HS-5 (cell line): Measurements from ENCODE around the gene SMURF1.

Experiments
- DNase-seq: peaks from one replicate; pipeline ENCODE4 v3.0.0-alpha.2; 2012; ENCODE audit warnings: low read depth

SMURF1 gene

DNA sequence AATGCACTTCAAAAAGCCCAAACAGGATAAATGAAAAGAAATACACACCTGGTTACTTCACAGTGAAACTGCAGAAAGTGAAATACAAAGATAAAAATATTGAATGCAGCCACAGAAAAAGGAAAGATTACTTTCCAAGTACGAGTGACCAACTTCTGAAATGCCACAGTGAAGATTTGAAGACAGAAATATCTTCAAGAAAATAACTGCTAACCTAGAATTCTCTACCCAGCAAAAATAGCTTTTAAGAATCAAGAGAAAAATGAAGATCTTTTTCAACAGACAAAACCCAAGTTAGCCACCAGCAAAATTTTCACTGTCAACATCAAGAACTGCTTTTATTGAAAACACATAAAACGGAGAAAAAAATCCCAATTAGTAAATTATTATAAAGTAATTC lies 46.2 kb downstream of the SMURF1 start:
- DNase-seq, result no peak

DNA sequence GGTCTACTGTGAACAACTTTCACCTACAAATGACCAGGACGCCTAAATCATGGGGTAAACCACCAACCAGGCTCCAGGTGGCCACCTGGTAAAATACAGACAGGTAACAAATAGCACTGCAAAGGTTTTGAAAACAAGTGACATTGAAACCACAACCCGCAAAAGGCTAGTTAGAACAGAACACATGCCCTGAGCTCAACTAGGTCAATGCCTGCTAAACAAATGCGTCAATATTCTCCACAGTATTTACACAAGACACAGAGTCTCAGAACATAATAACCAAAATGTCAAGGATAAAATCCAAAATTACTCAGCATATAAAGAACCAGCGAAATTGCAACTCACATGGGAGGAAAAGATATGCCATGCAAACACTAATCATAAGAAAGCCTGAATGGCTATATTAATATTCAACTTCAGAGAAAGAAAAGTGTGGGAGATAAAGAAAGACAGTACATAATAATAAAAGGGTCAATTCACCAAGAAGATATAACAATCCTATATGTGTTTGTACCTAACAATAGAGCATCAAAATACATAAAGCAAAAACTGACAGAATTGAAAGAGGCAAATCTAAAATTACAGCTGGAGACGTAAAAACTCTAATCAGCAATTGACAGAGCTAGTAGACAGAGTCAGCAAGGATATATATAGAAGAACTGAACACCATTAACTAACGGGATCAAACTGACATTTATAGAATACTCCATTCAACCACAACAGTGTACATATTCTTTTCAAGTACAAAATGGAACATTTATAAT lies 47.6 kb downstream of the SMURF1 start:
- DNase-seq, result no peak

DNA sequence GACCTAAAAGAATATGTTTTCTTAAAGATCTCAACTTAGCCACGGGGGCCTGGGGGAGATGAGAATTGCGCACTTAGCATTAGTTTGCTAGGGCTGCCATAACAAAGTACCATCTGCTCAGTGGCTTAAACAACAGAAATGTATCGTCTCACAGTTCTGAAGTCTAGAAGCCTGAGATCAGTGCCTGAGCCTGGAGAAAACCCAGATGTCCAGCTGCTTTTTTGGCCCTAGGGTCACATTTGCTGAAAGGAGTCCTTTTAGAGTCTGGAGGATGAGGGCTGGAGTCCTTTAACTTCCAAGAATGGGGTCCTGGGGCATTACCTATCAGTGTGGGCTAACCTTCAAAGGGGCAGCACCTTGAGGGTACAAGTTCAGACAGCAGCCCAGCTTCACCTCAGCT lies 48.2 kb downstream of the SMURF1 start:
- DNase-seq, result no peak

DNA sequence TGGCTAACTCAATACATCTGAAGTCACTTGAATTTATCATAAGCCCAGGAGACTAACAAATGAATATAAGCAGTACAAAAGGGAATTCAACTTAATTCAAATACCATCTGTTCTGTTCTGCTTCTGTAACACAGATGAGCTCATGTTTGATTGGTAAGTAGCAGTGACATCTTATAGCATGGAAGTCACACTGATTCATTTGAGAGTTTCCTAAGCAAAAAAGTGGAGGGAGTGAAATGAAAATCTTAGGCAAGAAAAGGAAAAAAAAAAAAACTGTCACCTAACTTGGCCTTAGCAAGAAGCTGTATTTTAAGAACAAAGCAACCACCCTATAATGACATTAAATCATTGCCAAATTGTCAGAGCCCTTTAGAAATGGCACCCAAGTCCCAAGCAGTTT lies 49.5 kb downstream of the SMURF1 start:
- DNase-seq, result no peak

DNA sequence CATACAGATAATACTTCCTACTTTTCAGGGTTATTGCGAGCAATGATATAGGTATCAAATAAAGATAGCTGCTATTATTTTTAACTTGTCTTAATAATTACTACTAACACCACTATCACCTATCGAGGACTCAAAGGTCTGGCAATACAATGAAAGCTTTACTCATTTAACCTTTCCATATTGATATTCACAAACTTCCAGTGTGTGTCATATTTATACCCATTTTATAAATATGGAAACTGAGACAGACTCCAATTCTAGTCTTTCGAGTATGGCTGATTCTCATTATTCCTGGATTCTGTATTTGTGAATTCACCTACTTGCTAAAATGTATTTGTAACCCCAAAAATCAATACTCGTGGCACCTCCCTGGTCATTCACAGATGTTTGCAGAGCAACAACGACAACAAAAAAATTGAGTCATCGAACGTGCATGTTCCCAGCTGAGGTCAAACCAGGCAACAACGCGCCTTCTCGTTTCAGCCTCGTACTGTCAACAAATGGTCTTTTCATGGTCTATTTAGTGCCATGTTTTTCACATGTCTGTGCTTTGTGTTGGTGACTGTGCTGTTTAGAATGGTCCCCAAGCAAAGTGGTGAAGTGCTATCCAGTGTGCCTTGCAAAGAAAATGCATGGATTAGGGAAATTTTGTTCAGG lies 51.7 kb downstream of the SMURF1 start:
- no peak for DNase-seq

DNA sequence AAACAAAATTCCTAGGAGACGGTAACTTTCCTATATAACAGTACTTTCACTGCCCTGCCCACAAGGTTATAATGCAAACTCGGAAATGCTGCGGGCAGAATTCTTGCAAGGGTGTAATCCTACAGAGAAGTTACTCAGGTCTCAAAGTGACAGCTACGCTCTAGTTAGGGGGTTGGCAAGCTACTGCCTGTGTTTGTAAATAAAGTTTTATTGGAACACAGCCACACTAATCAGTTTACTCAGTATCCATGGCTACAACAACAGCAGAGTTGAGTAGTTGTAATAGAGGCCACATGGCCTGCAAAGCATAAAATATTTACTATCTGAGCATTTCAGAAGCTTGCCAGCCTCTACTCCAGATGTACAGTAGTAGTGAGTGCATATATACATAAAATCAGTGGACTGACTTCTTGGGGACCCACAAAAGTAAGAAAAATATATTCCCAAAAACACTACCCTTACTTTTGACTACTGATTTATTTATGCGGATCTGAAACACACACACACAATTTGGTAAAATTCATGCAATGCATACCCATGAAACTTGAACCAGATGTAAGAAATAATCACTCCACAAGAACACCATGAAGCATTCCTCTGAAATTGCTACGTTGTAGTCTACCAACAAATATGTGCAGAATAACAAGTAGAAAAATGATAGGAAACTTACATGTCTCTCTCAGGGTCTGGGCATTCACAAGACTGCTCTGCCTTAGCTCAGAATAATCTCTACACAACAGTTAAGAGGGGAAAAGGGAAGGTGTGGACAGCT lies 53.0 kb downstream of the SMURF1 start:
- DNase-seq, result no peak

DNA sequence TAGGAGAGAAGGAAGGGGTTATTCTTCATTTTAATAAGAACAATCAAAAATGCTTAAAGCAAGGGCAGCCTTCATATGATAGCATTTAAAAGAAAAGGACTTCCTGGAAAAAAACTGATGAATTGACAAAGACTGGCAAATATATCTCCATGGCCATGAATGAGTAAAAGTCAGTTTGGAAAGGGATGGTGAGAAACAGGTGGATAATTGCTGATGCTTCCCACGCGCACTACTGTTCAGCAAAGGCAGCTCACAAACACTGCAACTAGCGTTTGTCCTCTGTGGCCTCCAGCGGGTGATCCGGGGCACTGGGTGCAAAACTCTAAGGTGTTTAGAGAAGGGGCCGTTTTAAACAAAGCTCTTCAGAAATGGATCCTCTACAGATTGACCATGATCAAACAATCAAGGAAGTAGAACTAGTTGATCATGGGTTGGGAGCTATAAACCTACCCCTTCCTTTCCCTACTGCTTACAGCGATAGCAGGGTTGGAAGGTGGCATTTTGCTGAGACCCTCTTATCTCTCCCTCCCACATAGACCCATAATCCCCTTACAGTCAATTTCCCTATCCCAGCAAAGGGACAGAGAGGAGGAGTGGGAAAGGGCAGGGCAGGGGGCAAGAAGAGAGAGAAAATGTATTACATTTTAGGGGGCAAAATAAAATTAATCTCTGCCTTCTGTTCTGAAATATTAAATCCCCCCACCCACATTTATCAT lies 53.8 kb downstream of the SMURF1 start:
- no peak for DNase-seq

DNA sequence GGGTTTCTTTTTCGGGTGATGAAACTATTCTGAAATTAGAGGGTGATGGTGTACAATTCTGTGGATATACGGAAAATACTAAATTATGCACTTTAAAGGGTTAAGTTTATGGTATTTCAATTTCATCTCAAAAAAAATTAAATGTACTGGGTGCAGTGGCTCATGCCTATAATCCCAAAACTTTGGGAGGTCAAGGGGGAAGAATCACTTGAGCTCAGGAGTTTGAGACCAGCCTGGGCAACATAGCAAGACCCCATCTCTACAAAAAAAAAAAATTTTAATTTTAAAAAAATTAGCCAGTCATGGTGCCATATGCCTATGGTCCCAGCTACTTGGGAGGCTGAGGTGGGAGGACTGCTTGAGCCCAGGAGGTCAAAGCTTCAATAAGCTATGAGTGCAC lies 57.0 kb downstream of the SMURF1 start:
- DNase-seq, result no peak

DNA sequence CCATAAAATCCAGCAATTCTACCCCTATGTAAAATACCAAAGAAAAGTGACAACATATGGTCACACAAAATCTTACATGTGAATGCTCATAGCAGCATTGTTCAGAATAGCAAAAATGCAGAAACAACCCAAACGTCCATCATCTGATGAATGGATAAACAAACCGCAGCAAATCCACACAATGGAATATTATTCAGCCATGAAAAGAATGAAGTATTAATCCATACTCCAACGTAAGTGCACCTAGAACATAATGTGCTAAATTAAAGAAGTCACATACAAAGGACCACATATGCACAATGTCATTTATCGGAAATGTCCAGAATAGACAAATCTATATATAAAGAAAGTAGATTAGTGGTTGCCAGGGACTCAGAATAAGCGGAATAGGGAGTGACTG lies 57.4 kb downstream of the SMURF1 start:
- no peak for DNase-seq

DNA sequence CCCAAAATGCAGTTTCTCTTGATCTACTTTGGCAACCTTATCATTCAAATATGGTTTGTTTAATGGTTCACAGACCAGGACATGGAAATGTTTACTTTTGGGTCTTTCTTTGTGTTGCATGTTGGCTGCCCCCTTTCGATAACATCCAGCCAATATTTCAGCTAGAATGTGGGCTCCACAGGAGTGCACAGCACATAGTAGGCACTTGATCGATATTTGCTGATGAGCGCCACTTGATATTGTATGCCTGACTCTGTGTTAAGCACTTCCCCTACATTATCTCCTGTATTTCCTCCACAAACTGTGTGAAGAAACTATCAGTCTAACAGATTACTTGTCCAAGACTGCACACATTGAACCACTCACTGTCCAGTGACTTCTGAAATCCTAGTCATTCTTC lies 60.2 kb downstream of the SMURF1 start:
- no peak for DNase-seq

DNA sequence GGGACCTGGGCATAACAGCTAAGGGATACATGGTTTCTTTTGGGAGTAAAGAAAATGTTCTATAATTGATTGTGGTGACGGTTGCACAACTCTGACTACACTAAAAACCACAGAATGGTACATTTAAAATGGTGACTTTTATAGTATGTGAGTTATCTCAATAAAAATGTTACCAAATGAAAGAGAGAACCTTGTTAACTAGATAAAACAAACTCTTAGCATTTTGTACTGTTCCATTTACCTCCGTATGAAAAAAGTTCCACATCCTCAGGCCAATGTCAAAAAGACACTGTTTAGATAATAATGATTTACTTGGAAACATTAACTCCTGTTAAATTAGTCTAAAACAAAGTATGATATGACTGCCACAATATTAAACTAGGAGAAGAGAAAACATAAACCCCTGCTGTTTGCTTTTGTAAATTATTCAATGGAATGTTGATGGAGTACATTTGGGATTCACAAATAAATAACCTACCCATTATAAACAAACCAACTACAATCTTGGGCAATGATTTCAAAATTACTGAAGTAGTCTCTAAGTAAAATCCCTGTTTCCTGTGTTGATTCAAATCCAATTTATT lies 60.7 kb downstream of the SMURF1 start:
- no peak for DNase-seq

DNA sequence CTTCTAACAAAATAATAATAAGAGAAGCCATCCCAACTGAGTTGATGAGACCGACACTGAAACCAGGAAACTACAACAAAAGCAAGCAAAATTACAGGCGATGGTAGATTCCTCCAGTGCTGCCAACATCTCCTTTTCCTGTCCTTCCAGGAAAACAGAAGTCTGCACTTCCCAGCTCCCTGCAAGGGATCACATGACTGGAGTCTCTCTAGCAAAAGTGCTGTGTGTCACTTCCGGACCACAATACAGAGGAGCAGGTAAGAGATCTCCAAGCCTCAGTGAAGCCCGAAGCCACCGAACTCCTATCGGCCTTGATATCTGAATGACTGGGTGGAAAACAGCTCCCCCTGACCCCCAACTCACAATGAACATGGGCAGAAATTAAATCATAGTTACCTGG lies 63.2 kb downstream of the SMURF1 start:
- no peak for DNase-seq

DNA sequence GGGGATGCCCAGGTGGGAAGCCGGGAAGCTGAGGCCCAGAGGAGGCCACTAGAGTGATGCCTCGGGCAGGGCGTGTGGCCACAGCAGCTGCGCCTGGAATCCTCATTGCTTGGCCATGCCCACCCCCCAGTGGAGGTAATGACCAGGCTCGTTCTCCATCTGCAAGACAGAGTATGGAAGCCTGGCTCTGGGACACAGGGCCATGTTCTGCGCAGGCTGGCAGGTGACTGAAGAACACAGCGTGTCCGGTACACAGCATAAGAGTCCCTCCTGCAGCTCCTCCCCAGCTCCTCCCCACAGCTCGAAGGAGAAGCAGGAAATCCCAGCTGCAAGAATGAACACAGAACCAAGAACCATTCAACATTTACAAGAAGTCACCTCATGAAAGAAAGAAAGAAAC lies 64.8 kb downstream of the SMURF1 start:
- no peak for DNase-seq

DNA sequence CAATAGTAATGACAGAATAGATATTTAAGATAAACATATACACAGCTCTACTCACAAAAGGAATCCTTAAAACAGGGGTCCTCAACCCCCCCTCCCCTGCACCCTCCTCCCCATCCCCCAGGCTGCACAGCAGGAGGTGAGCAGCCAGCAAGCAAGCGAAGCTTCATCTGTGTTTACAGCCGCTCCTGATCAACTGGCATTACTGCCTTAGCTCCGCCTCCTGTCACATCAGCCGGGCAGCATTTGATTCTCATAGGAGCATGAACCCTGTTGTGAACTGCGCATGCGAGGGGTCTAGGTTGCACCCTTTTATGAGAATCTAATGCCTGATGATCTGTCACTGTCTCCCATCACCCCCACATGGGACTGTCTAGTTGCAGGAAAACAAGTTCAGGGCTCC lies 65.5 kb downstream of the SMURF1 start:
- no peak for DNase-seq

DNA sequence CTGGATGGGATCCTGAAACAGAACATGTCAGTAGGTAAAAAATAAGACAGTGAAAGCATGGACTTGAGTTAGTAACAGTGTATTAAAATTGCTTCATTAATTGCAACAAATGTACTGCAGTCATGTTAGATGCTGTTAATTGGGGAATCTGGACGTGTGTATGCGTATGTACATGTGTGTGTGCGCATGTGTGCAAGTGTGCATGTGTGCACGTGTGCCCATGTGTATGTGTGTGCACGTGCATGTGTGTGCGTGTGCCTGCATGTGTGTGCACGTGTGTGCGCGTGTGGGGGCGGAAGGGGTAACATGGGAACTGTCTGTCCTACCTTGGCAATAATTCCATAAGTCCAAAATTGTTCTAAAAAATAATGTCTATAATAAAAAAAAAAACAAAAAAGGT lies 67.3 kb downstream of the SMURF1 start:
- no peak for DNase-seq

DNA sequence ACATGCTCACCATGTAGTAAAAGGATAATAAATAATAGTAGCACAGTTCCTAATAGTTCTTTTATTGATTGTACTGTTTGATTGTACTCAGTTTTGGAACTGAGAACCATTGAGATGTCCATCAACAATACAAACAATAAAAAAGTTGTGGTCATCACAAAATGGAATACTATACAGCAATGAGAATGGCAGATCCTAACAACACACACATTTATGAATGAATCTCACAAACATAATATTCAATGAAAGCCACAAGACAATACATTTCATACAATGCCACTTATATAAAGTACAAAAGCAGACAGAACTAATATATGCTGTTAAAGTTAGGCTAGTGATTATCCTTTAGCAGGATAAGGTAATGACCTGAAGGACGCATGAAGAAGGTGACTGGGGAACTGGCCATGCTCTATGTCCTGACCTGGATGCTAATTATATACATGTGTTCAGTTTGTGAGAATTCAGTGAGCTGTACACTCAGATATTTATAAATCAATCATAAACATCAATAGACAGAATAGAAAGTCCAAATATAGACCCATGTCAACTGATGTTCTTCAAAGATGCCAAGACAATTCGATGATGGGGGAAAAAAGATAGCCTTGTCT lies 70.0 kb downstream of the SMURF1 start:
- no peak for DNase-seq

DNA sequence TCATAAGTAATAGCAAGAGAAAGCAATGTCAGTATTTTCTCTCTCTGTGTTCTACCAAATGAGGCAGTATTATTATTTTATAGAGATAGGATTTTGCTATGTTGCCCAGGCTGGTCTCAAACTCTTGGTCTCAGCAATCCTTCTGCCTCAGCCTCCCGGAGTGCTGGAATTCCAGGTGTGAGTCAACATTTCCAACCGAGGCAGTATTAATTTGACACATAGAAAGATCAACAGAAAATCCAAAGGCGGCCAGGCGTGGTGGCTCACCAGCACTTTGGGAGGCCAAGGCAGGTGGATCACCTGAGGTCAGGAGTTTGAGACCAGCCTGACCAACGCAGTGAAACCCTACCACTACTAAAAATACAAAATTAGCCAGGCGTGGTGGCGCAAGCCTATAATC lies 71.8 kb downstream of the SMURF1 start:
- no peak for DNase-seq

DNA sequence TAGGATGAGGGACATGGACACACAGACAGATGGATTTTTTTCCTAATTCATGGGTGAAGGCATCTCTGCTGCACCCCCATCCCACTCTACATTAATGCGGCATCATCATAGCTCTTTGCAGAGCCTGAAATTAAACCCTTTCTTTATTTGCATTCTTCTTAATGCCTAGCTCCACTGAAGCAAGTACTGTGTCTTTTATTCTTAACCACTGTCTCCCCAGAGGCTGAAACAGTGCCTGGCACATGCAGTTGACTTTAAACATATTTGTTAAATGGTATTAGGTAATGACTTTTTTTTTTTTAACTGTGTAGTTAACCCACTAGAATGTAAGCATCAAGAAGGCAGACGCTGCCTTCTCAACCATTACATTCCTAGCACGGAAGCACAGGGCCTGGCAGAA lies 73.5 kb downstream of the SMURF1 start:
- DNase-seq, result no peak

DNA sequence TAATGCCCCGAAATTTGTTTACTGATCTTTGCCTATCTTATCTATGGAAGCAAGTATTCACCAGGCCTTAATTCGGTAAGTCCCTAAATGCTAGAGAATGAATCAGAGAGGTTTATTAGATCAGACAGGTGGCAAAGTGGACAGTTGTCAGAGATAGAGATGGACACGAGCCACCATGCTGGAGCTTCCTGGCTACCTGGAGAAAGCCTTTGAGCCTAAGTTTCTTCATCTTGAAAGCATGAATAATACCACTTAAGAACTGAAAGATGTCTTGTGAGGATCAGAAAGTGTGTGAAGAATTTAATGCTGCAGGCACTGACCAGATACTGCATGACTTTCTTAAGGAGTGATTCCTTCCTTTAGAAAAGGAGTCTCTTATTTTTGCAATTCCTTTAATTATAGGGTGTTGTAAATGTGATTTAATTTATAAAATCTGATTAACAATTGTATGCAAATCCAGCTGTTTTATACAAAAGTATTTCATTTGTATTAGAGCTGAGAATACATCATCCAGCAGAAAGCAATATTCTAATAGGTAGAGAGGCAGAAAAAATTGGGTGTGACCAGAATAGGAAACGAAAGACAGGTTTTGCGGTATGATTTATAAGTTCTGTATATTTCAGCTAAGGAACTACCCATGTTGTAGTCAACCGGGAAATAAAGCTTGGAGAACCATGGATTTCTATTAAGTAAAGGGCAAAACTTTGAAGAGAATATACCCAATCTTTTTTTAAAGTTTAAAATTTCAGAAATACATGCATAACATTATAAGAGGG lies 82.7 kb downstream of the SMURF1 start:
- no peak for DNase-seq

DNA sequence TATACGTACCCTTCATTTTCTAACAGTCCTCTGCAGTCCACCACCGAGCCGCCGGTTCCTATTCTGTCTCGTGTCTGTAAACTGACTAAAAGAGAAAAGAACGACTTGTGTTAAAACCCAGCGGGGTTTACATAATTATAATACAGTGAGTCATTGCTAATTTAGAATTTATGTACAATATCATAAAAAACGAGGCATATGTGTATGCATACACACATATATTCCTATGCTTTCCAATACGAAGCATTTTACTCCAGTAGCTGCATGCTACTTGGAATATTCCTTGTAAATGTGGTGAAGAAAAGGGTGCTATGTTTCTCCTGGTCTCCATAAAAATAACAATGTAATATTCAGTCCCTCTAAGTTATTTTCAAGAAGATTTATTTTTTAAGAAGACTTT lies 89.1 kb downstream of the SMURF1 start:
- no peak for DNase-seq

DNA sequence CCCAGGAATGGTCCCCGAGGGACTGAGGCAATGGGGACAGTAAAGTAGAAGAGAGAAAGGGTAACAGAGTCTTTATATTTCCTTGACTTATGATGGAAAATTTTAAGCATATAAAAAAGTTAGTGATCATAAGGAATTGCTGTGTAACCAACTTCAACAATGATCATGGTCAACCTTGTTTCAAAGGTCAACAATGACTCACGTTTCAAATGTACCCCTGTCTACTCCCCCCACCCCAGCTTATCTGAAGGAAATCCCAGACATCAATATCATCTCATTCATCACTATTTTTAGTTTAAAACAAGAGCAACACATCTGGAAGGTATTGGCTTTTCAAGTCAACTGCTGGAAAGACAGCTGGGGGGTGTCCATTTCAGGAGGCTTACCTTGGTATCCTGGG lies 92.9 kb downstream of the SMURF1 start:
- no peak for DNase-seq
